Vagina (tissue), 2 donors: ENCODE data around the gene UBASH3B. TPM values are rescaled to one million over a fixed set of nuclear protein-coding genes. Genes with fewer than 3 reads are reported as not detected.

ENCODE experiments used
- DNase-seq, 2 donors: peaks; one replicate each; pipeline ENCODE4 v3.0.0-alpha.2; 2017; ENCODE audit errors: extremely low spot score in 2 of 2
- H3K27ac ChIP-seq: fragments of 200-600 bp; sonication (generic); one replicate; pipeline ENCODE4 v1.5.1; 2019
- H3K27me3 ChIP-seq: fragments of 200-600 bp; sonication (generic); one replicate; pipeline ENCODE4 v1.5.1; 2019
- H3K36me3 ChIP-seq, 2 donors: fragments of 200-600 bp; sonication (generic); one replicate each; pipeline ENCODE4 v1.5.1; 2017 to 2019
- H3K4me1 ChIP-seq: fragments of 200-600 bp; sonication (generic); one replicate; pipeline ENCODE4 v1.5.1; 2019
- H3K4me3 ChIP-seq, 2 donors: fragments of 200-600 bp; sonication (generic); 1 replicate in 1 of 2; 2 replicates in 1 of 2; pipeline ENCODE4 v1.5.1; 2016 to 2019
- H3K9me3 ChIP-seq: fragments of 200-600 bp; sonication (generic); one replicate; pipeline ENCODE4 v1.5.1; 2019
- POLR2A ChIP-seq, 2 donors: fragments of 450-650 bp; IDR thresholded peaks; one replicate each; pipeline ENCODE4 v1.6.1; 2017; ENCODE audit warnings: antibody characterized with exemption in 2 of 2, mild to moderate bottlenecking in 2 of 2, moderate library complexity in 2 of 2
- POLR2AphosphoS5 ChIP-seq, 2 donors: sonication (generic); formaldehyde crosslinking; IDR thresholded peaks; one replicate each; pipeline ENCODE4 v1.9.0; 2017; ENCODE audit warnings: antibody characterized with exemption in 2 of 2, mild to moderate bottlenecking in 2 of 2, low read depth in 1 of 2; ENCODE audit not compliant: insufficient read depth in 1 of 2
- intact Hi-C: fragments of 100-400 bp; cut with DNase I; formaldehyde crosslinking; loops from one replicate; pipeline ENCODE4 v1.15.1; 2023
- total RNA-seq: library from RNA; depleted of rRNA; stranded (reverse); fragments of >200 nt; gene quantifications from one replicate; pipeline ENCODE4 v1.2.3, GENCODE V29; 2016
- TF ChIP-seq, protein P1 (sequence below), 3 experiments: fragments of 450-650 bp in 2 of 3; fragments of 200-600 bp in 1 of 3; sonication (generic) in 1 of 3; IDR thresholded peaks; one replicate each; pipeline ENCODE4 v1.5.1; 2017 to 2019; ENCODE audit warnings: antibody characterized with exemption in 3 of 3, mild to moderate bottlenecking in 2 of 3, moderate library complexity in 2 of 3

The UBASH3B gene
- total RNA-seq, 1 donor from 2014 or later = 2.2 TPM

GRCh38 chr11:122786896-122787295 is 131.4 kb downstream of the UBASH3B start:
- no peak overlapping the region for H3K27ac ChIP-seq
- no peaks in the 10 kb centered on the region for H3K36me3 ChIP-seq
- H3K9me3 ChIP-seq = no peaks in the 10 kb centered on the region
- intact Hi-C loops = loop anchor here (5.0 kb wide), 1 partner anchor 395 kb away; no protein-coding TSS in a partner anchor
- TF ChIP-seq, protein P1, sequence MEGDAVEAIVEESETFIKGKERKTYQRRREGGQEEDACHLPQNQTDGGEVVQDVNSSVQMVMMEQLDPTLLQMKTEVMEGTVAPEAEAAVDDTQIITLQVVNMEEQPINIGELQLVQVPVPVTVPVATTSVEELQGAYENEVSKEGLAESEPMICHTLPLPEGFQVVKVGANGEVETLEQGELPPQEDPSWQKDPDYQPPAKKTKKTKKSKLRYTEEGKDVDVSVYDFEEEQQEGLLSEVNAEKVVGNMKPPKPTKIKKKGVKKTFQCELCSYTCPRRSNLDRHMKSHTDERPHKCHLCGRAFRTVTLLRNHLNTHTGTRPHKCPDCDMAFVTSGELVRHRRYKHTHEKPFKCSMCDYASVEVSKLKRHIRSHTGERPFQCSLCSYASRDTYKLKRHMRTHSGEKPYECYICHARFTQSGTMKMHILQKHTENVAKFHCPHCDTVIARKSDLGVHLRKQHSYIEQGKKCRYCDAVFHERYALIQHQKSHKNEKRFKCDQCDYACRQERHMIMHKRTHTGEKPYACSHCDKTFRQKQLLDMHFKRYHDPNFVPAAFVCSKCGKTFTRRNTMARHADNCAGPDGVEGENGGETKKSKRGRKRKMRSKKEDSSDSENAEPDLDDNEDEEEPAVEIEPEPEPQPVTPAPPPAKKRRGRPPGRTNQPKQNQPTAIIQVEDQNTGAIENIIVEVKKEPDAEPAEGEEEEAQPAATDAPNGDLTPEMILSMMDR (IDR thresholded peaks at IDR 0.05) = no peak
- no peak for TF ChIP-seq POLR2AphosphoS5 (IDR thresholded peaks at IDR 0.05; ENCODE audit: insufficient read depth in 1 of 2, low read depth in 1 of 2)
- no peak for TF ChIP-seq POLR2A (IDR thresholded peaks at IDR 0.05)
- no peaks in the 10 kb centered on the region for H3K27me3 ChIP-seq
- peaks cover 17% of the 10 kb centered on the region for H3K4me1 ChIP-seq
- no peak for DNase-seq
- H3K4me3 ChIP-seq = no peak overlapping the region

DNA sequence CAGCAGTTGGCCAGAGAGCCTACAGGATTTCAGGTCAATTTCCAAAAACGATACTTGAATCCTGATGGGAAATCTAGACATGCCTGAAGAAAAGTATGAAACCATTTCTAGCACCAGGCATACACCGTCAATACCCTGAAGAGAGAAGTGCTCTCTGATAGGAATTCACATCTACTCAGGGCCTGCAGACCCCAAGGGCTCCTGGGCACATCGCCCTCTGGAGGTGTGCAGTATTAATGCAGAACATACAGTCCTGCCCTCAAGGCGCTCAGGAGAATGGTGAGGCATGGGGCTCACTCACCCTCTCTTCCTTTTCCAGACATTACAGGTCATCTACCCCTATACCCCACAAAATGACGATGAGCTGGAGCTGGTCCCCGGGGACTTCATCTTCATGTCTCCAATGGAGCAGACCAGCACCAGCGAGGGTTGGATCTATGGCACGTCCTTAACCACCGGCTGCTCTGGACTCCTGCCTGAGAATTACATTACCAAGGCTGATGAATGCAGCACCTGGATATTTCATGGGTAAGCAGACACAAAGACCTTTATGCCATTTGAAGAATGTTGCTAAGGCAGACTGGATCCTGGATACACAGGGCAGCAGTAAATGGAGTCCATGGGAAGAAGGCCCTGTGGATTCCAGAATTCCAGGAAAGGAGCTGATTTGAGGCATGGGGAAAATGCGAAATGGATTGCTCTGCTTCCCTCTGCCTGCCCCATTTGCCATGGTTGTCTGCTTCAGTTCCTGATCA is 133.4 kb downstream of the UBASH3B start:
- TF ChIP-seq POLR2A (IDR thresholded peaks at IDR 0.05) (no peak), POLR2AphosphoS5 (IDR thresholded peaks at IDR 0.05; ENCODE audit: insufficient read depth in 1 of 2, low read depth in 1 of 2) (no peak)
- TF ChIP-seq, protein P1 (IDR thresholded peaks at IDR 0.05) = no peak
- Histone ChIP-seq H3K27ac (no peak overlapping the region), H3K9me3 (no peaks in the 10 kb centered on the region), H3K4me3 (no peak overlapping the region), H3K4me1 (peaks cover 13% of the 10 kb centered on the region), H3K27me3 (no peaks in the 10 kb centered on the region), H3K36me3 (no peaks in the 10 kb centered on the region)
- intact Hi-C loops = loop anchor here (5.0 kb wide), 1 partner anchor 393 kb away; no protein-coding TSS in a partner anchor
- DNase-seq = no peak

DNA sequence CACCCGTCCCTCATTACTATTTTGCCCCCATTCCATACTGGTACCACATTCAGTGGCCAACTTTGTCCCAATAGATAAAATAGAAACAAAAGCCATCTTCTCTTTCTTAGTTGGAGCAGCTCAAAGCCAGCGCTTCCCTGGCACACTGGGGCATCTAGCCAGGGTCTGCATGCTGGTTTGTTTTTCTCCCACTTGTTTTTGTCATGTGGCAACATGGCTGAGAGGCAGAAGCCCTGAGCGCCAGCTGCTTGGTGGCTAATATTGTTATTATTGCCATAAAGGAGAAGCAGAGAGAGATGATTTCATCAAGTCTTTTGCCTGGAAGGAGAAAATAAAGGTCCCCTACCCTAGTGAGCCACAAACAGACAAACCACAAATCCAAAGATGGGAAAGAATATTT is 134.4 kb downstream of the UBASH3B start:
- Histone ChIP-seq H3K36me3 (no peaks in the 10 kb centered on the region), H3K4me3 (no peak overlapping the region), H3K27ac (no peak overlapping the region), H3K4me1 (peaks cover 5% of the 10 kb centered on the region), H3K27me3 (no peaks in the 10 kb centered on the region), H3K9me3 (no peaks in the 10 kb centered on the region)
- TF ChIP-seq POLR2A (IDR thresholded peaks at IDR 0.05) (no peak), POLR2AphosphoS5 (IDR thresholded peaks at IDR 0.05; ENCODE audit: insufficient read depth in 1 of 2, low read depth in 1 of 2) (no peak)
- TF ChIP-seq, protein P1 (IDR thresholded peaks at IDR 0.05) = no peak
- no peak for DNase-seq
- intact Hi-C loops = loop anchor here (5.0 to 10.0 kb wide), 2 partner anchors 65 to 392 kb away; no protein-coding TSS in a partner anchor

DNA sequence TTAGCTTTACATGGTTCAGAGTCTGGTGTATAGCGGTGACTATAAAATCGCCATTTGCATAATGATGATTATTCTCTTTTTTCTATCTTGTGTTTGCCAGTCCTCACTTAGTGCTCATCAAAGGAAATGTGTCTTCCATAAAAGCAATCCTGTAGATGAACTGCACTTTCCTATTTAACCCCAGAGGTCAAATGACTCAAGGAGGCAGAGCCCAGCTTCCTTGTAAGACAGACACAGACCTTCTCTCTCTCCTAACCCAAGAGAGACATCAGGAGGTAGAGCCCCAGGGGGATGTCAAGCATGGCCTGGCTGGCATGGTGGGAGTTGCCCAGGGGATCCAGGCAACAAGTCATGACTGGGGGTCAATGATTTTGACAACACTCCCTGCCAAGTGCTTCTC is 135.9 kb downstream of the UBASH3B start:
- TF ChIP-seq POLR2AphosphoS5 (IDR thresholded peaks at IDR 0.05; ENCODE audit: insufficient read depth in 1 of 2, low read depth in 1 of 2) = no peak
- TF ChIP-seq, protein P1 (IDR thresholded peaks at IDR 0.05) = no peak
- no peak for TF ChIP-seq POLR2A (IDR thresholded peaks at IDR 0.05)
- Histone ChIP-seq H3K9me3 (no peaks in the 10 kb centered on the region), H3K4me1 (no peaks in the 10 kb centered on the region), H3K36me3 (no peaks in the 10 kb centered on the region), H3K27me3 (no peaks in the 10 kb centered on the region), H3K4me3 (no peak overlapping the region), H3K27ac (peak overlapping the region; percentile 76)
- DNase-seq = no peak
- intact Hi-C loops = loop anchor here (10.0 kb wide), 1 partner anchor 63 kb away; no protein-coding TSS in a partner anchor

DNA sequence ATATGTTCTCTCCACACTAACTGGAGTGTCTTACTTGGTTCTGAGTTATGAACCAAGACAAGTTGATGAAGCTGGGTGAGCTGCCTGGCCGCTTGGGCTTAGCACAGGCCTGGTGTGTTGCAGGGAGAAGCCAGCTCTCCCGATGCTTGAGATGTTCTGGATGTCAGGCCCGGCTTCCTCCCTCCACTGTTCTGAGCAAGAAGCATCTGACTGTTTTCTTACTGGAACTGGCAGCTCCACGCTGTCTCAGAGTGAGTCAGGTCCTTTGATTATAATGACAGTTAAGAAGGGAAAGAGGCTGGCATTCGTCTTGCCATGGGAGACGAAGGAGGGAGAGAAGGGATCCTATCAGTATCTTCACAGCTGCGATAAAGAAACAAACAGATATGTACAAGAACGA is 136.3 kb downstream of the UBASH3B start:
- intact Hi-C loops = loop anchor here (10.0 kb wide), 1 partner anchor 63 kb away; no protein-coding TSS in a partner anchor

More for the DNA sequence above, 136.3 kb downstream of the UBASH3B start:
- DNase-seq = no peak
- Histone ChIP-seq H3K4me1 (no peaks in the 10 kb centered on the region), H3K9me3 (no peaks in the 10 kb centered on the region), H3K36me3 (no peaks in the 10 kb centered on the region), H3K27ac (peak overlapping the region; percentile 76), H3K4me3 (no peak overlapping the region), H3K27me3 (no peaks in the 10 kb centered on the region)
- peak; percentile 32 to 37 for TF ChIP-seq POLR2AphosphoS5 (IDR thresholded peaks at IDR 0.05; ENCODE audit: insufficient read depth in 1 of 2, low read depth in 1 of 2)
- TF ChIP-seq, protein P1 (IDR thresholded peaks at IDR 0.05) = no peak
